UCSD-AML1 (cell line): ENCODE data around the gene GFI1B.

Experiments used
- DNase-seq: peaks from one replicate; lab custom pipeline; 2025; ENCODE audit not compliant: unreplicated experiment; lab: John Stamatoyannopoulos, UW

GFI1B gene

GRCh38 chr9:132978451-132979131 is at the start of gene GFI1B:
GFI1B (plus strand) TSS chr9:132978694; CDS start chr9:132986679, 7,985 bp downstream.
- DNase-seq, result no peak

DNA sequence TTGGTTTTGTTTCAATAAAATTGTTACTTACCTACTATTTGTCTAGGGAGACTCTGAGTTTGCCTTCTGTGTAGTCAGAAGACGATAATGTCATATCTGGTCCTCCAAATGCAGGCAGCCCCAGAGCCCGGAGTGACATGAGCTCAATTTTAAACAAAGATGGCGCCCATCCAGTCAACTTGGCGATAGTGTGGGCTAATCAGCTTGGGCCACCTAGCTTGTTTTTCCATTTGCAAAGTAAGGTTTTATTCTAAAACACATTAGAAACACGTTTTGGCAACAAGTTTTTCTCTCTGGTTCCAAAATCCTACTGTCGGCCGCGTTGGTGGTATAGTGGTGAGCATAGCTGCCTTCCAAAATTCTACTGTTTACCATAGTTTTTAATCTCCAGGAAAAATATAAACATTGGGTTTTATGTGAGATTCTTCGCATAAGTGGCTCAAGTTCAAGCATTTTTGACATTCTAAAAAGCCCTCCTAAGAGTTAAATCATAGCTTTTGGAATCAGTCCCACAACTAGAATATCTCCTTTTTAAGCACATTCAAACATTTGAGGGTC is 47.2 kb upstream of the GFI1B start:
- no peak for DNase-seq

- DNase-seq, result no peak
These were observed 43.5 kb upstream of the GFI1B start for GRCh38 chr9:132935026-132935425.

GRCh38 chr9:132937463-132937901 is 41.0 kb upstream of the GFI1B start:
- no peak for DNase-seq

GRCh38 chr9:132939169-132939568 is 39.3 kb upstream of the GFI1B start:
- DNase-seq, result no peak

GRCh38 chr9:132942541-132943182 is 35.8 kb upstream of the GFI1B start:
- no peak for DNase-seq

- DNase-seq, result no peak
These were observed 34.7 kb upstream of the GFI1B start for GRCh38 chr9:132943651-132944293.

DNA sequence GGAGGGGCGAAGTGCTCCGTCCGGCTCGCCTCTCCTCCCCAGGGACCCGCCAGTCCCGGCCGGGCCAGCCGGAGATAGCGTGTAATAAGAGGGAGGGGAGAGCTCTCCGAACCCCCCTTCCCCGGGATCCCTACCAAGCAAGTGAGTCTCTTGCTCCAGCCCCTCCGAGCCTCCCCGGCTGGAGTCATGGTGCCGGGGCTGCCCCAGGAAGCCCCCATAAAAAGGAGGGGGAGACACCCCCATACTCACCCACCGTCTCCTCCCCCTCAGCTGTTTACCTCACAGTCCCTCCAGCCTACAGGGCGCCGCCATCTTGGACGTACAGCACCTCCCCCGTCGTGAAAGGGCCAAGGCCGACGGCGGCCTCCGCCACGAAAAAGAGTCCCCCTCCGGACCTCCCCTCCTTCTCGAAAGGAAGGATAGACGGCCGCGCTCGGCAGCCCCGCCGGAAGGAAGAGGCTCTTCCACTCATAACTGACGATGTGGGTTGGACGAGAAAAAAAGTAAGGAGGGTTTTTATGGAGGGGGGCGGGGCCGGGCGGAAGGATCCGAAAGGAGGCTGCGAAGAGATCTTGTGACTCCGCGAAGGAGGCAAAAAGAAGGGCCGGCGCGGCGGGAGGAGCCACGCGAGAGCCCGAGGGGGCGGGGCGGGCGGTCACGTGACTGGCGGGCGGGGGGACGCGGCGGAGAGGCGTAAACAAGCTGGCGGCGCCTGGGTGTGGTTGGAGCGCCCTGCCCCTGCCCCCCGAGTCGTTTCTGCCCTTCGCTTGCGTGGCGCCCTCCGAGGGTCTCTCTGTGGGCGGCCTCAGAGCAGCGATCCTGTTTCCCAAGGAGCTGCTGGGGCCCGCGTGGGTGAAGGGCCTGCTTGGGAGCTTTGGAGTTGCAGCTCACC is 34.0 kb upstream of the GFI1B start, which contains the start of gene TSC1:
TSC1 (minus strand) TSS at position 323 of the 892 bp plus-strand sequence. CDS start 15,744 bp downstream, outside the sequence.
- DNase-seq, result peak; percentile 96

DNA sequence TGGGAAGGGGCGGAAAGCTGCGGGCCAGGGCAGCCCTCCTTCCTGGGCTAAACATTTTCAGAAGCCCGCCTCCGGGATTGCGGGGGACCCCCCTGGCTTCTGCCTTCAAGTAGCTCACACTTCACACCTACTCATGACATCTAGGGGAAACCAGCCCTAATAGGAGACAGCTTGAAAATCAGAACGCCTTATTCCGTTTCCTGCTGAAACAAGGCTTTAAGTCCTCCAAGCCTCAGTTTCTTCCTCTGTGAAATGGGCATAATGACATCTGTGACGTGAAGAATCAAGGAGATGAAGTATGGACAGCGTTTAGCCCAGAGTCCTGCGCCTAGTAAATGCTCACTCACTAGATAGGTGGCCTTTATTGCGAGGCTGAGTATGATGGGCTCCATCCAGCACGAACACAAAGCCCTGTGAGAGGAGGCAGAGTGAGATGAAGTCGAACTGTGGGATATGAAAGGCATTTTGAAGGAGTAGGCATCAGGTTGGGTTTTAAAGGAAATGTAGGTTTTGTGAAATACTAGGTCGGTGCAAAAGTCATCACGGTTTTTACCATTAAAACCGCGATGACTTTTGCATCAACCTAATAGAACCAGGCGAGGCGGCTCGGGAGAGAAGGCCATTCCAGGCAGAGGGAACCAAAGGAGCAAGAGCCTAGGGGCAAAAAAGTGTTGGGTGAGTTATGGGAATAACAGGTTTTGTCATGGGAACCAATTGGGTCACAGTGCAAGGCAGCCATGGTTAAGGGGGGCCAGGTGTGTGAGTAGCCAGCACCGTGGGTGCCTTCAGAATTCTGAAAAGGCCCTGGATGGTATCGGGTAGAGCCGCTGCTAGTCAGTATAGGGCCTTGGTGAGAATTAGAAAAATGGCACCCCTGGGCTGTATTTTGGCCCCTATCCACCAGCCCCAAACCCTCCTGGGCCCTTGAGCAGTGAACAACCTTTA is 33.0 kb upstream of the GFI1B start:
- no peak for DNase-seq

- DNase-seq, result no peak
These were observed 32.3 kb upstream of the GFI1B start for GRCh38 chr9:132946211-132946610.

GRCh38 chr9:132946631-132947295 is 31.7 kb upstream of the GFI1B start:
- no peak for DNase-seq

DNA sequence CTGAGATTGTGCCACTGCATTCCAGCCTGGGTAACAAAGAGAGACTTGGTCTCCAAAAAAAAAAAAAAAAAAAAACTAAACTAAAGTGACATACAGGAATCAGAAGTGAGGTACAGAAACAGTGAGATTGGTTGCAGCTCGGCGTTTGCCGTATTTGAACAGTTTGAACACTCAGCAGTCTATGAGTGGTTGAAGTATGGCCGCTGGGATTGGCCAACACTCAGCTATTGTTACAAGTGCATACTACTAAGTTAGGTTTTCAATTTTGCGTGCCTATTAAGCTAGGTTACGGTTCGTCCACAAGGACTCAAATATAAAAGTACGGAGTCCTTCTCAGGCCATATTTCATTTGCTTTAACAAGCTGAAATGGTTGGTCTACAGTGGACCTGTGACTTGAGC is 30.7 kb upstream of the GFI1B start:
- no peak for DNase-seq

- DNase-seq, result no peak
These were observed 29.9 kb upstream of the GFI1B start for GRCh38 chr9:132948482-132949050.

DNA sequence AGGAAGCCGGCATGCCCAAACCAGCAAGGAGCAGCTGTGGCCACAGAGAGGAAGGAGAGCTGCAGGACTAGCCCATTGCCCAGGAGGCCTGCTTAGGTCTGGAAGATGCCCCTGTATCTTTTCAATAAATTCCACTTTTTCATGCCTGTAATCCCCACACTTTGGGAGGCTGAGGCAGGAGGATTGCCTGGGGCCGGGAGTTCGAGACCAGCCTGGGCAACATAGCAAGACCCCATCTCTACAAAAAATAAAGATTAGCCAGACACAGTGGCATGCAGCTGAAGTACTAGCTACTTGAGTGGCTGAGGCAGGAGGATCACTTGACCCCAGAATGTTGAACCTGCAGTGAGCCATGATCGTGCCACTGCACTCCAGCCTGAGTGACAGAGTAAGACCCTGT is 28.8 kb upstream of the GFI1B start:
- DNase-seq, result no peak

DNA sequence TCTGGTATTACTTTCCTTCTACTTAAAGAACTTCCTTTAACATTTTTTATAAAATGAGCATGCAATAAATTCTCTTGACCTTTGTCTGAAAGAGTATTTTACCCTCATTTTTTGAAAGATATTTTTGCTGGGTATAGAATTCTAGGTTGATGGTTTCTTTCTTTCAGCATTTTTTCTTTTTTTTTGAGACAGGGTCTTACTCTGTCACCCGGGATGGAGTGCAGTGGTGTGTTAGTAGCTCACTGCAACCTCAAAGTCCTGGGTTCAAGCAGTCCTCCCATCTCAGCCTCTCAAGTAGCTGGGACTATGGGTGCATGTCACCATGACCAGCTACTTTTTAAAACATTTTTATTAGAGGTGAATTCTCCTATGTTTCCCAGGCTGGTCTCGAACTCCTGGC is 23.4 kb upstream of the GFI1B start:
- no peak for DNase-seq

- no peak for DNase-seq
These were observed 22.7 kb upstream of the GFI1B start for GRCh38 chr9:132955768-132956167.

DNA sequence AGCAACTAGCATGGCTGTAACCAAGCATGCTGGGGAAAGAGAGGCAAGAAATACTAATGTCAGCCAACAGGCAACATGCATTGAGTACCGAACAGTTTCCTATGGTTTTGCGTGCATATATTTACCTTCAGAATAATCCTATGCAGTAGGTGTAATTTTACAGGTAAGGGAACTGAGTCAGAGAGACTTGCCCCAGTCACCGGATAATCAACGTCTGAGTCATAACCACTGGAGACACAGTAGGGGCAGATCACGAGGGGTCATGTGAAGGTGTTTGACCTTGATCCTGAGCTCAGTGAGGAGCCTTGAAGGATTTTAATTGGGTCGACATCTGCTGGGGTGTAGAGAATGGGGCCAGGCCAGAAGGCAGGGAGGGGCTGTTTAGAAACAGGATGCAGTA is 20.7 kb upstream of the GFI1B start:
- DNase-seq, result no peak

- no peak for DNase-seq
These were observed 17.5 kb upstream of the GFI1B start for GRCh38 chr9:132961002-132961401.

GRCh38 chr9:132965478-132965877 is 13.0 kb upstream of the GFI1B start:
- no peak for DNase-seq
